Activated CD4-positive, alpha-beta T cell treated with anti-CD3 and anti-CD28 coated beads for 36 hours (primary cell): Measurements from ENCODE around the gene NDUFV2. TPM values are rescaled to one million over a fixed set of nuclear protein-coding genes. Genes with fewer than 3 reads are reported as not detected.

Source experiments
- ATAC-seq: fragments of 200-7000 bp; cut with Tn5 transposase; one replicate; pipeline ENCODE4 v1.10.0; 2021; ENCODE audit warnings: mild to moderate bottlenecking, moderate library complexity
- CTCF ChIA-PET: fragments of 350-600 bp; sonication (Branson Sonifier 250); formaldehyde crosslinking; loops from one replicate; lab custom pipeline; 2021; ENCODE audit warnings: antibody characterized with exemption; lab: Charles Lee
- POLR2A ChIA-PET: fragments of 350-600 bp; sonication (Branson Sonifier 250); formaldehyde crosslinking; loops from one replicate; lab custom pipeline; 2021; ENCODE audit warnings: antibody characterized with exemption, inconsistent platforms; lab: Charles Lee
- DNase-seq: peaks from one replicate; pipeline ENCODE4 v3.0.0-alpha.2; 2020
- H3K27ac Mint-ChIP-seq: one replicate; pipeline ENCODE4 v1.8.0; 2021; ENCODE audit warnings: mixed read lengths
- H3K27me3 Mint-ChIP-seq: one replicate; pipeline ENCODE4 v1.8.0; 2021; ENCODE audit warnings: mixed read lengths
- H3K36me3 Mint-ChIP-seq: one replicate; pipeline ENCODE4 v1.8.0; 2021; ENCODE audit warnings: low read depth, mixed read lengths
- H3K4me1 Mint-ChIP-seq: one replicate; pipeline ENCODE4 v1.8.0; 2021; ENCODE audit warnings: mixed read lengths
- H3K4me3 Mint-ChIP-seq: one replicate; pipeline ENCODE4 v1.8.0; 2021; ENCODE audit warnings: mild to moderate bottlenecking, moderate library complexity, mixed read lengths
- H3K9me3 Mint-ChIP-seq: one replicate; pipeline ENCODE4 v1.8.0; 2021; ENCODE audit warnings: low read depth, mixed read lengths
- intact Hi-C, 2 experiments: fragments of 100-400 bp; cut with DNase I in 1 of 2; cut with micrococcal nuclease in 1 of 2; formaldehyde crosslinking; loops; one replicate each; pipeline versions ENCODE4 v1.14.2 to v1.15.1; 2022 to 2024; cut with DNase I, micrococcal nuclease
- total RNA-seq, 2 experiments: library from RNA; stranded (reverse); gene quantifications; one replicate each; pipeline ENCODE4 v1.2.3, GENCODE V29; 2021

NDUFV2 gene
- total RNA-seq, 2 experiments from 2014 or later: 331 to 372 TPM

DNA sequence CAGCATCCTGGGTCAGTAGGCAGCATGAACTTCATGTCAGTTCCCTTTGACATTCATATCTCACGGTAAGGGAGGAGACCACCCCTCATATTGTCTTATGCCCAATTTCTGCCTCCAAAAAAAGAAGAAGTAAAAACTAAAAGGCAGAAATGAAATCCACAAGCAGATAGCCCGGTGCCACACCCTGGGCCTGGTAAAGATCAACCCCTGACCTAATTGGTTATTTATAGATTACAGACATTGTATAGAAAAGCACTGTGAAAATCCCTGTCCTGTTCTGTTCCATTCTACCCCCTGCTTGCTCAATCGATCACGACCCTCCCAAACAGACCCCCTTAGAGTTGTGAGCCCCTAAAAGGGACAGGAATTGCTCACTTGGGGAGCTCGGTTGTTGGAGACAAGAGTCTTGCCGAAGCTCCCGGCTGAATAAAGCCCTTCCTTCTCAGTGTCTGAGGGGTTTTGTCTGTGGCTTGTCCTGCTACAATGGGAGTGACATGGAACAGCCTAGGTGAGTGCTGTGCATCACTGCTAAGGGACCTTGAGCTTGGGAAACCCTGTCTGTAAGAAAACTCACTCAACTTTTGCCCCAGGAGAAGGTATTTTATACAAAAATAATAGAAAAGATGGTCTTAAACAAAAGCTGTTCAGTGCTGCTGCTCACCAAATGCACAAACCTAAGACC lies 11.1 kb downstream of the NDUFV2 start:
- Mint-ChIP-seq H3K27ac (peak overlapping the region; percentile 86), H3K9me3 (no peaks in the 10 kb centered on the region), H3K36me3 (peaks cover 70% of the 10 kb centered on the region), H3K4me1 (peaks cover 88% of the 10 kb centered on the region), H3K27me3 (no peaks in the 10 kb centered on the region), H3K4me3 (peak overlapping the region; percentile 30)
- POLR2A ChIA-PET: interaction anchor here (1.3 to 3.0 kb wide), 2 partner anchors 10 to 12 kb away, joined by 5 to 14 read pairs; partner anchors contain the start of gene NDUFV2
- intact Hi-C loops: no loop called here
- CTCF ChIA-PET: interaction anchor here (0.6 to 2.0 kb wide), 5 partner anchors 10 to 35 kb away, joined by 3 to 6 read pairs (median 4); no protein-coding TSS in a partner anchor
- DNase-seq (no peak), ATAC-seq (no peak)

DNA sequence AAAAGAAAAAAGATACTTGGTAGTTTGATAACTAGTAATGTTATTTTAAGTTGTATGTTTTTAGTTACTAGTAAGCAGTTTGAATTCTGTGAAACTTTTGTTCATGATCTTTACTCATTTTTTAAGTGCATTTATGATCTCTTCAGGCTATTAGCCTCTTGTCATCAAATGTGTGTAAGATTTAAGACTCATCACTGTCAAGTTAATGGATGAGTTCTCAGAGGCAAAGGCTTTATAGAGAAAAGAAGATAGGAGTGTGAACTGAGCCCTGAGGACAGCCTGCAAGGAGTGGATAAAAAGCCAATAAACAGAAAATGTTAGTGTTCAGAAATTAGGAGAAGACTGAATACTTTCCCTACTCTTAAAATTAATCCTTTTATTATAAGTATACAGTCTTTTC lies 13.5 kb downstream of the NDUFV2 start:
- H3K9me3 Mint-ChIP-seq: no peaks in the 10 kb centered on the region
- ATAC-seq: no peak
- ChIA-PET POLR2A (interaction anchor here (1.1 to 3.3 kb wide), 4 partner anchors 10 to 42 kb away, joined by 4 to 45 read pairs (median 10); no protein-coding TSS in a partner anchor), CTCF (interaction anchor here (0.9 to 3.6 kb wide), 4 partner anchors 13 to 44 kb away, joined by 4 to 17 read pairs (median 11); partner anchors contain the start of gene NDUFV2)
- peaks cover 83% of the 10 kb centered on the region for H3K4me1 Mint-ChIP-seq
- peak overlapping the region; percentile 73 for H3K4me3 Mint-ChIP-seq
- peaks cover 69% of the 10 kb centered on the region for H3K36me3 Mint-ChIP-seq
- H3K27me3 Mint-ChIP-seq: no peaks in the 10 kb centered on the region
- no peak for DNase-seq
- H3K27ac Mint-ChIP-seq: peak overlapping the region; percentile 99
- intact Hi-C loops: no loop called here

DNA sequence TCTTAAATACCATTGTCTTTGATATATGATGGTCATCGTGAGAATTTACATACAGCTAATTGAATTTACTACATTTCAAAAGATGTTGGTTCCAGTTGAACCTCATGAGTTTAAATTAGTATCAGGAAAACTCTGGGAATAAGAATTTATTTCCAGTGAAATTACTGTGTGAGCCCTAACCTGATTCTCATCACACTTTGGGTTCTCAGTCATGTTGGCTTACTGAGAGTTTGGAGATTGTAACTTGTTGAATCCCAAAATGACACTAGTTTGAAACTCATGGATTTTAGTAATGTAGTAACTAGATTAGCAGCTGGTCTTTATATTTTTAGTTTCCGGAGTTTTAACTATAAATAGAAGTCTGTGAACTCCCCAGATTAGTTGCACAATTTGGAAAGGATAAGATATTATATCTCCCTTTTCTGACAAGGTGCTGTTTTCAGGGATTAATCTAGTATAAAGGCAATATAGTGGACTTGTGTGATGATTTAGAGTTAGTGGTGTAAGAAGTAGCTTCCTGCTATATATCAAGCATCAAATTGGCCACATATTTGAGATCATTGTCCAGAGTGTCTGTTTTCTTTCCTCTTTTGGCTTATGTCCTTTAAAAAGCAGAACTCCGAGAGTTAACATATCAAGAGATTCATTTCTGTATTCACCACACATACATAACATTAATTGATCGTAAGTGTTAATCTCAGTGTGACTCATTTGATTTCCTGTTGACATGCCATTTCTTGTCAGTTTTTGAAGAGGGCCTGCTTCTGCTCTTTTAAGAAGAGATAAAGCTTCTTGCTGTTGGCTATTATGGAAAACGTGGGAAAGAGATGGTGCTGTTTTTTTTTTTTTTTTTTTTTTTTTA lies 15.7 kb downstream of the NDUFV2 start:
- POLR2A ChIA-PET: interaction anchor here (0.6 to 3.3 kb wide), 15 partner anchors 9 to 56 kb away, joined by 3 to 45 read pairs (median 9); partner anchors contain the start of genes ANKRD12 and NDUFV2
- Mint-ChIP-seq H3K4me3 (peak overlapping the region; percentile 66), H3K36me3 (peaks cover 63% of the 10 kb centered on the region), H3K4me1 (peaks cover 80% of the 10 kb centered on the region), H3K9me3 (no peaks in the 10 kb centered on the region), H3K27me3 (no peaks in the 10 kb centered on the region), H3K27ac (peak overlapping the region; percentile 99)
- DNase-seq: no peak
- intact Hi-C loops: loop anchor here (1.0 kb wide), 8 partner anchors 9 to 35 kb away; partner anchors contain the start of genes ANKRD12 (in 2 of the 2) and NDUFV2 (in 1 of the 2)
- CTCF ChIA-PET: interaction anchor here (0.7 to 3.6 kb wide), 11 partner anchors 15 to 72 kb away, joined by 3 to 19 read pairs (median 3); partner anchors contain the start of gene NDUFV2
- peak; percentile 51 for ATAC-seq

DNA sequence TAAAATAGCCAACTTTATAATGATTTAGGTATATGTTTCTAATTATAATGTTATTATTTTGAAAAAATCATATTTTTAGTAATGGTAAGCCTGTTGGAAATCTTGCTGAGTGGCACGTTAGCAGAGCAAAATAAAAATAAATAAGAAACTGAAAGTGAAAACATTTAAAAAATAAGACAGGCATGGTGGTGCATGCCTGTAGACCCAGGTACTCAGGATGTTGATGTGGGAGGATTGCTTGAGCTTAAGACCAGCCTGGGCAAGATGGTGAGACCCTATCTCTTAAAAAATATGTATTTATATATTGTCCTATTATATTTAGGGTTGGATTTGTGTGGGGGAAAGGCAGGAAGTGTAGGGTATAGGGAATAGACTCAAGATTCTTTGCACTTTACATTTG lies 18.3 kb downstream of the NDUFV2 start:
- ChIA-PET POLR2A (interaction anchor here (0.7 kb wide), 1 partner anchor 21 kb away, joined by 3 read pairs; no protein-coding TSS in a partner anchor), CTCF (interaction anchor here (1.6 to 2.5 kb wide), 2 partner anchors 10 to 14 kb away, joined by 5 read pairs; no protein-coding TSS in a partner anchor)
- ATAC-seq (no peak), DNase-seq (no peak)
- H3K4me3 Mint-ChIP-seq: peak overlapping the region; percentile 39
- no peaks in the 10 kb centered on the region for H3K27me3 Mint-ChIP-seq
- H3K27ac Mint-ChIP-seq: peak overlapping the region; percentile 85
- intact Hi-C loops: loop anchor here in 1 of 2 experiments (1.0 kb wide), 1 partner anchor 9 kb away; no protein-coding TSS in a partner anchor
- no peaks in the 10 kb centered on the region for H3K9me3 Mint-ChIP-seq
- H3K4me1 Mint-ChIP-seq: peaks cover 74% of the 10 kb centered on the region
- H3K36me3 Mint-ChIP-seq: peaks cover 67% of the 10 kb centered on the region

DNA sequence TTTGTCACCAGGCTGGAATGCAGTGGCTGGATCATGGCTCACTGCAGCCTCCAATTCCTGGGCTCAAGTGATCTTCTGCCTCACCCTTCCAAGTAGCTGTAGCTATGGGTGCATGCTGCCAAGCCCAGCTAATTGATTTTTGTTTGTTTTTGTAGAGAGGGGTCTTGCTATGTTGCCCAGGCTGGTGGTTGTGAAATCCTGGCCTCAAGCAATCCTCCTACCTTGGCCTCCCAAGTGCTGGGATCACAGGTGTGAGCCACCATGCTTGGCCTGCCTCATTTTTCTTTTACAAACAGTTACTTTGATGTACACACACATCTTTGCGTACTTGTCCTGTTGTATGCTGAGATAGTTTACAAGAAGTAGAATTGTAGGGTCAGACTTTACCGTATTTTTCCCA lies 21.0 kb downstream of the NDUFV2 start:
- CTCF ChIA-PET: interaction anchor here (0.6 to 2.5 kb wide), 2 partner anchors 8 to 12 kb away, joined by 3 to 5 read pairs; no protein-coding TSS in a partner anchor
- POLR2A ChIA-PET: interaction anchor here (1.1 kb wide), 1 partner anchor 17 kb away, joined by 3 read pairs; no protein-coding TSS in a partner anchor
- peak overlapping the region; percentile 29 for H3K27ac Mint-ChIP-seq
- no peak overlapping the region for H3K4me3 Mint-ChIP-seq
- no peaks in the 10 kb centered on the region for H3K27me3 Mint-ChIP-seq
- H3K4me1 Mint-ChIP-seq: peaks cover 59% of the 10 kb centered on the region
- DNase-seq: no peak
- no peaks in the 10 kb centered on the region for H3K9me3 Mint-ChIP-seq
- ATAC-seq: no peak
- H3K36me3 Mint-ChIP-seq: peaks cover 66% of the 10 kb centered on the region
- intact Hi-C loops: no loop called here

DNA sequence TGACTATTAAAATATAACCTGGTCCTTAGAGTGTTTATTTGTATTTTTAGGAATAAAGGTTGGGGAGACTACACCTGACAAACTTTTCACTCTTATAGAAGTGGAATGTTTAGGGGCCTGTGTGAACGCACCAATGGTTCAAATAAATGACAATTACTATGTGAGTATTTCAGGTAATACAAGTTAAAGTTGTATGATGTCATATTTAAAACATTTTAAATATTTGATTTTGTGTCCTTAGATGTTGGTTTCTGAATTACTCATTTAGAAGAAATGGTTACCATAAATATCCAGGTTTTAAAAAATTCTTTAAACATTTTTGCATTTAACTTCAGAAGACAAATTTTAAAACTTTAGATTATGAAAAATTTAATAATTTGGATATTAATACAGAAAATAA lies 22.3 kb downstream of the NDUFV2 start:
- peaks cover 65% of the 10 kb centered on the region for H3K36me3 Mint-ChIP-seq
- H3K4me3 Mint-ChIP-seq: no peak overlapping the region
- POLR2A ChIA-PET: interaction anchor here (0.6 to 1.2 kb wide), 2 partner anchors 12 to 44 kb away, joined by 3 to 4 read pairs; no protein-coding TSS in a partner anchor
- no peak for ATAC-seq
- intact Hi-C loops: no loop called here
- H3K9me3 Mint-ChIP-seq: no peaks in the 10 kb centered on the region
- DNase-seq: no peak
- no peak overlapping the region for H3K27ac Mint-ChIP-seq
- peaks cover 58% of the 10 kb centered on the region for H3K4me1 Mint-ChIP-seq
- CTCF ChIA-PET: interaction anchor here (0.6 to 1.7 kb wide), 6 partner anchors 14 to 392 kb away, joined by 3 to 8 read pairs (median 3); no protein-coding TSS in a partner anchor
- H3K27me3 Mint-ChIP-seq: no peaks in the 10 kb centered on the region

DNA sequence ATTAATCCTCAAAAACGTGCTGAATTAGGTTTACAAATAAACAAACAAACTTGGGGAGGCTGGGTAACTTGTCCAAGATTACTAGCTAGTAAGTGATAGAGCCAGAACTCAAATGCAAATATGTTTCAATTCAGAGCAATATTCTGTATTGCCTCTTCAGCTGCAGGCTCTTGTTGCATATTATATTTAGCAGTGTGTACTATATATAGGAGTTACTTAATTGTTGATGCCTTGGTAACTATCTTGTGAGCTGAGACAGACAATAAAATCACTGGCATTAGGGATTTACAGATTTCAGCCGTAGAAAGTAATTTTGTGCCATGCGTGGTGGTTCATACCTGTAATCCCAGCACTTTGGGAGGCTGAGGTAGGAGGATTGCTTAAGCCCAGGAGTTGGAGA lies 23.8 kb downstream of the NDUFV2 start:
- no peaks in the 10 kb centered on the region for H3K27me3 Mint-ChIP-seq
- peaks cover 60% of the 10 kb centered on the region for H3K36me3 Mint-ChIP-seq

DNA sequence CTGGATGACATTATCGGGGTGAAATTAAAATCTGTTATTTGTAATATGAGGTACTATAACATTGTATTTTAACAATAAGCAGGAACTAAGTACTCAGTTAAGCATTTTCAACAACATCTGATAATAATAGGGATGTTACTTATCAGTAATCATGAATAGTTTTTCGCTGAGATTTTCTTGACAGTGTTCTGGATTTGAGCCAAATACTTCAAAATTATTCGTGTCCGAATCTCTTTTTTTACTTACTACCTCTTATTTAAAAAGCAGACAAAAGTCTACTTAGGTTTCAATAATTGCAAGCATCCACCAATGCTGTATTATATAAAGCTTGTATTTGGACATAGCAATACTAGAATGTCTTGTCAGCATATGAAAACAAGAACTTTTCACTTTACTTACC lies 27.7 kb downstream of the NDUFV2 start:
- ATAC-seq: no peak
- H3K27me3 Mint-ChIP-seq: no peaks in the 10 kb centered on the region
- POLR2A ChIA-PET: no interaction called here
- no peaks in the 10 kb centered on the region for H3K9me3 Mint-ChIP-seq
- no peak for DNase-seq
- H3K36me3 Mint-ChIP-seq: peaks cover 61% of the 10 kb centered on the region
- H3K4me1 Mint-ChIP-seq: peaks cover 48% of the 10 kb centered on the region
- CTCF ChIA-PET: no interaction called here
- intact Hi-C loops: no loop called here
- no peak overlapping the region for H3K27ac Mint-ChIP-seq
- no peak overlapping the region for H3K4me3 Mint-ChIP-seq

More for the DNA sequence above, 23.8 kb downstream of the NDUFV2 start:
- Mint-ChIP-seq H3K9me3 (no peaks in the 10 kb centered on the region), H3K4me1 (peaks cover 52% of the 10 kb centered on the region), H3K27ac (no peak overlapping the region), H3K4me3 (no peak overlapping the region)
- ChIA-PET CTCF (interaction anchor here (0.9 to 1.9 kb wide), 9 partner anchors 8 to 56 kb away, joined by 3 to 6 read pairs (median 4); no protein-coding TSS in a partner anchor), POLR2A (interaction anchor here (0.7 to 1.2 kb wide), 3 partner anchors 14 to 49 kb away, joined by 3 to 4 read pairs (median 4); no protein-coding TSS in a partner anchor)
- DNase-seq (no peak), ATAC-seq (no peak)
- intact Hi-C loops: no loop called here

DNA sequence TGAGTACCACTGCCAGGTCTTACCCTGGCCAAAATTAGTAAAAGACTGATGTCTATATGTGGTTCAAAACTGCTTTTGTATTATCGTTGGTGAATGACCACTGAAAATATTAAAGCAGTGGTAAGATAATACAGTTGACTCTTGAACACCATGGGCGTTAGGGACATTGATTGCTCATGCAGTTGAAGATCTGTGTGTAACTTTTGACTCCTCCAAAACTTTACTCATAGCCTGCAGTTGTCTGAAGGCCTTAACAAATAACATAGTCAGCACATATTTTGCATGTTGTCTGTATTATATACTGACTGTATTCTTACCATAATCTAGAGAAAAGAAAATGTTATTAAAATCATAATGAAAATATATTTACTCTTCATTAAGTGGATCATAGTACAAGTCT lies 28.3 kb downstream of the NDUFV2 start:
- ChIA-PET POLR2A (no interaction called here), CTCF (interaction anchor here (1.2 to 1.7 kb wide), 3 partner anchors 9 to 25 kb away, joined by 3 to 6 read pairs (median 5); no protein-coding TSS in a partner anchor)
- intact Hi-C loops: no loop called here
- ATAC-seq: peak; percentile 27
- DNase-seq: no peak
- Mint-ChIP-seq H3K9me3 (no peaks in the 10 kb centered on the region), H3K4me3 (no peak overlapping the region), H3K27me3 (no peaks in the 10 kb centered on the region), H3K4me1 (peaks cover 48% of the 10 kb centered on the region), H3K27ac (no peak overlapping the region), H3K36me3 (peaks cover 62% of the 10 kb centered on the region)

DNA sequence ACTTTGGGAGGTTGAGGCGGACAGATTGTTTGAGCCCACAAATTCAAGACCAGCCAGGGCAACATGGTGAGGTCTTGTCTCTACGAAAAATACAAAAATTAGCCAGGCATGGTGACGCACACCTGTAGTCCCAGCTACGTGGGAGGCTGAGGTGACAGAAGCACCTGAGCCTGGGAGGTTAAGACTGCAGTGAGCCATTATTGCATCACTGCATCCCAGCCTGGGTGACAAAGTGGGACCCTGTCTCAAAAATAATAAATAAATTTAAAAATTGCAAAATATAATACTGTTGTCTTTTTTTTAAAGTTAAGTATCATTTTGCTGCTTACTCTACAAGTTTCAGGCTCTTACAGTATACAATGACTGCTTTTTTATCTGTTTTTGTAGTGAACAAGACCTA lies 30.1 kb downstream of the NDUFV2 start:
- Mint-ChIP-seq H3K9me3 (no peaks in the 10 kb centered on the region), H3K27ac (peak overlapping the region; percentile 52), H3K27me3 (no peaks in the 10 kb centered on the region), H3K36me3 (peaks cover 56% of the 10 kb centered on the region), H3K4me1 (peaks cover 43% of the 10 kb centered on the region), H3K4me3 (no peak overlapping the region)
- POLR2A ChIA-PET: interaction anchor here (0.6 to 1.0 kb wide), 2 partner anchors 14 to 50 kb away, joined by 4 to 5 read pairs; no protein-coding TSS in a partner anchor
- CTCF ChIA-PET: interaction anchor here (0.6 to 1.7 kb wide), 3 partner anchors 15 to 59 kb away, joined by 3 to 6 read pairs (median 3); no protein-coding TSS in a partner anchor
- DNase-seq: no peak
- intact Hi-C loops: no loop called here
- ATAC-seq: no peak
